NCI-H510A (cell line): ENCODE results near the gene RAB23.
"Not testable (repeated sequence)": the region's sequence is repeated elsewhere in the genome, so short reads cannot be mapped to it uniquely, and the experiment has no call there.

ENCODE experiments used
- DNase-seq: peaks from one replicate; lab custom pipeline; 2025; lab: John Stamatoyannopoulos, UW

Gene RAB23

DNA sequence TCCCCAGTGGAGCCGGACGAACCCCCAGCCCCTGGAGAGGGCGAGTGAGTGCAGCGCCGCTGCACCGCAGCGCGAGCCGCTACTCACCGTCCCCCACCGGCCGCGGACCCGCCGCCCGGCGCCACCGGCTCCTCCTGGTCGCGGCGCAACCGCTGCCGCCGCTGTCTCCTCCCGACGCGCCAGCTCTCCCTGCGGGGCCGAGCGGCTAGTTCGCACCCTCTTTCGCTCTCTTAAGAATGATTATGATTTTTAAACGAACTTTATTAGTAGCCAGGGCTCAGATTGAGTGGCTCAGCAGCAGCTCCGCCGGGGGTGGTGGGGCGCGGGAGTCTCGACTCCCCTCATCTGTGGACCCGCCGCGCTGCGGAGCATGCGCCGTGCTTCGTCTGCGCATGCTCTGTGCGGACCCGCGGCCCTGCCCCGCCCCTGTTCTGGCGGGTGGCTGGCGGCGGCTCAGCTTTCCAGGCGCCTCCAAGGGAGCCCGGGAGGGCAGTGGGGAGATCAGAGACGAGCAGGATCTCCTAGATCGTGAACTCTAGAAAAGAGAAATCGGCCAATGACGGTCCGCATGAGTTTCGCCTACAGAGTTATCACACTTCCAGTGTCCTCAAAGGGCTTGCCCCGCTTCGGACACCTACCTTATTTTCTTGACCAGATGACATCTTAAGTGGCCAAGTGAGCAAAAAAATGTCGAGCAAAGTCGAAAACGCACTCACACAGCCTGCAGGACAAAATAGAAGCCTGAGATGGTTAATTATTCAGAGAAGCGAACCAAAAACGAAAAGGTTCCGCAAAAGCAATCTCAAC lies at the start of gene RAB23:
Gene RAB23, minus strand, starts transcription at position 372 of the 807 bp plus-strand sequence. CDS start 11,927 bp downstream, outside the sequence.
- DNase-seq: peak; percentile 88

- DNase-seq: no peak
Measured at GRCh38 chr6:57268294-57268640, 46.2 kb upstream of the RAB23 start.

- peak; percentile 27 for DNase-seq
Measured at GRCh38 chr6:57267586-57268293, 45.6 kb upstream of the RAB23 start.

GRCh38 chr6:57265755-57266221 lies 43.7 kb upstream of the RAB23 start:
- DNase-seq: no peak

DNA sequence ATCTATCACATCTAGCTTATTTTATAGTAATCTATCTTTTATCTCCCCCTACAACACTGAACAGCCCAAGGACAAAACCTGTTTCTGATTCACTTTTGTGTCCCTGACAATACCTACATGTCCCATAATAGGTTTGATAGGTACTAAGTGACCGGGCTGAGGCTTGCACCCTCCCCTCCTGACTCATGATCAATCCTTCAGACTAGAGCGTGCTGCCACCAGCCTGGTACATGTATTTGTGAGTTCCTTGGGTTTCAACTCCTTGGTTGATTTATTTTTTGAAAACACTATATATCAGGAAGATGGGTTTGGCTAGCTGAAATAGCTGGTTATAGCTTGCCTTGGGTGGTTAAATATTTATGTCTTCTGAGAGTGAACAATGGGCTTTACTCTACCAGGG lies 41.6 kb upstream of the RAB23 start:
- no peak for DNase-seq

DNA sequence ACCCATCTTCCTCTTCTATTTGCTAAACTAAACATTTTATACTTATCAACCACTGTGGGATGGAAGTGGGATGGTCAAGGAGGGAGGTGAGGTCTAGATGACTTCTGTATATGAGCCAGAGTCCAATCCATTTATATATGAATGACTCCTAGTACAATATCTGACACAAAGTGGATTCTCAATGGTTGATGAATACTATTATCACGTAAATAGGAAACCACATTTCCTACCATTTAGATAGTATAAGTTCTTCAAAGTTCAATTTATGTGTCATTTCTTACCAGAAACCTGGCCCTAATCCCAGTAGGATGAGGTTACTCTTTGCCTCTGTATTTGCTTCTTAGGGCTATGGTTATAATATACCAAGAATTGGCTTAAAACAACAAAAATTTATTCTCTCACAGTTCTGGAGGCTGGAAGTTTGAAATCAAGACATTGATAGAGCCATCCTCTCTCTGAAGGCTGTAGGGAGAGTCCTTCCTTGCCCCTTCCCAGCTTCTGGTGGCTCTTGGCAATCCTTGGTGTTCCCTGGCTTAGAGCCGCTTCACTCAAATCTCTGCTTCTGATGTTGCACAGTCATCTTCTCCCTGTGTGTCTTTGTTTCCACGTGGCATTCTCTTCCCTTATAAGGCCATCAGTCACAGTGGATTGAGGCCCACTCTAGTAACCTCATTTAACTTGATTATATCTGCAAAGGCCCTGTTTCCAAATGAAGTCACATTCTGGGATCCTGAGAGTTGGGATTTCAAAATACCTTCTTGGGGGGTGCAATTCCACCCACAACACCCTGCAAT lies 41.0 kb upstream of the RAB23 start:
- no peak for DNase-seq

GRCh38 chr6:57262488-57262887 lies 40.4 kb upstream of the RAB23 start:
- no peak for DNase-seq

GRCh38 chr6:57261926-57262325 lies 39.8 kb upstream of the RAB23 start:
- no peak for DNase-seq

- no peak for DNase-seq
Measured at GRCh38 chr6:57259064-57259463, 37.0 kb upstream of the RAB23 start.

- DNase-seq: no peak
Measured at GRCh38 chr6:57257911-57258541, 35.9 kb upstream of the RAB23 start.

- DNase-seq: no peak
Measured at GRCh38 chr6:57256541-57256940, 34.4 kb upstream of the RAB23 start.

DNA sequence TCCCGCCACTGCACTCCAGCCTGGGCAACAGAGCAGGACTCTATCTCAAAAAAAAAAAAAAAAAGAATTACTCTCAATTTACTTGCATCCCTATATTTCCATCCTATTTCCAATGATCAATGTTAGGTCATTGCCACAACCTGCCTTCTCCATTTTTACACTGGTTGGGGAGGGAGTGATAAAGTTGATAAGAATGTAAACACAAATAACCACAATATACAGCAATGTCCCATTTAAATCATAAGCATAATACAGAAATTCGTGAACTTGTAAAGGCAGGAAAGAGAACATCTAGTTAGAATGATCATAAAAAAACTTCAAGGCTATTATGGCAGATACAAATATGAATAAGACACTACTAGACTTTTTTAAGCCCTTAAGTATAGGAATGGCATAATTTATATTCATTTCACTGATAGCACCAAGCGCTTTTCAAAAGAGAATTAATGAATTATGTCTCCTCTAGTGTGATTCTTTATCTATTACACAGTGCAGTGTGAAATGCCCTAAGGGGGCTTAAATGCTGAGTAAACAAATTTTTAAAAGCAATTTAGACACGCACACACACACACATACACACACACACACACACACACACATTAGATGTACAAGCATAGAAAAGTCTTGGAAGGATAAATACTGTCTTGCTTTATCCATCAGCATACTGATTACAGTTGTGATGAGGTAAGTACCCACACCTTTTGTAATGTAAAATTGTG lies 33.5 kb upstream of the RAB23 start:
- no peak for DNase-seq

GRCh38 chr6:57254055-57254717 lies 32.1 kb upstream of the RAB23 start:
- no peak for DNase-seq

DNA sequence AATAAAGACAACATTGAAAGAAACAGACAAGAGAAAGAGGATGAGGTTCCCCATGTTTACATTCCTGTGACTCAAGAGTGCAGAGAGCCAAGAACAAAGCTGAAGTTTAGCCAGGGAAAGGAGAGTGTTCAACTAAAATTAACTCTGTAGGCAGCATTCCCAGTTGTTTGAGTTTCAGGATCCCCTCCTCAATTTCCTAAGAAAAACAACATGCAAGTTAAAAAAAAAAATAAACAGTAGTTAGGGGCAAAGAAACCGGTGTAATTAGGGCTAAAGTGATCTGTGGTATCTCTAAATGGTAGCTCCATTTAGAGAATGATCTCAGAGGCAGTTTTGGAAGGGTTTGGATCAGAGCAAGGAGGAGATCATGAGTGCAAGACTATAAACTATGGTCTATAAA lies 30.9 kb upstream of the RAB23 start:
- no peak for DNase-seq

DNA sequence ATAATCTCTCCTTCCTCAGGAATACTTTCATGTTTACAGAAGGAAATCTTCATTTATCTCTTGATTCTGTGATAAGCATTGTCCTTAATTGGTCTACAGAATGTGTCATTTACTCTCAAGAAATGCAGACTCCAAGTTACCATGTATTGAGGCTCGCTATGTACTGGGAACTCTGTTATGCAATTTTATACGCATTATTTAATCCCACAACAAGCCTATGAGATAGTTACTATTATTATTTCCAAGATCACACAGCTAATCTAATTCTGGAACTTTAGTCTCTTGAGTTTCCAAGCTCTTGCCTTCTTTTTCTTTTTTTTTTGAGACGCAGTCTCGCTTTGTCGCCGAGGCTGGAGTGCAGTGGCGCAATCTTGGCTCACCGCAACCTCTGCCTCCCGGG lies 30.0 kb upstream of the RAB23 start:
- no peak for DNase-seq

DNA sequence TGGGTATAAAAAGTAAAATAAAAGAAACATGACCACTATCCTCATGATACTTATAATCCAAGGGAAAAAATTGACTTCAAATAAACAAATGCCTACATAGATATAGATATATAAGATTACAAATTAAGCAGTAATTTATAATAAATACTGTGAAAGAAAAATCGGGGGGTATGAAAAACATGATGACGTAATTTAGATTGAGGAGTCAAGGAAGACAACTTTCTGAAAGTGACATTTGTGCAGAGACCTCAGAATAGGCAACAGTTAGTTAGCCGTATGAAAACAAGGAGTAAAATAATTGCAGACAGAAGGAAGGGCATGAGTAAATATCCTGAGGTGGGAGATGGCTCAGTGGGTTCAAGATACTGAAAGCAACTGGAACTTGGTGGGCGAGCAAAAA lies 28.2 kb upstream of the RAB23 start:
- DNase-seq: no peak

GRCh38 chr6:57248311-57248895 lies 26.3 kb upstream of the RAB23 start:
- DNase-seq: no peak

DNA sequence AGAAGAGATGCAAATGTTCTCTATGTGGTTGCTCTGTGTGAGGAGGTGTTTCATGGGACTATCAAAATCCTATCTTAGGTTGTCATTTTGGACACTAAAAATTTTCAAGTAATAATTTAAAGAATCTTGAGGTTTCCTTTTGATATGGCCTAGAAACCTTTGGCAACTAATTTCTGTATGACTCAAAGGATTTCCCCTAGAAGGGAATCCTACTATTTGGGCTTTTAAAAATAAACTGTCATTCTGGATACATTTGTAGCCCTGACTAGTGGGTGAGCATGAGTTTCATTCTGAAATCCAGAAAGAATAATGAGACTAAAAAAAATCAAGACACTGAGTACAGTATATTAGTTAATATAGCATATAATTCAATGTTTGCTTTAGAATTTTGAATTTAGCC lies 25.5 kb upstream of the RAB23 start:
- DNase-seq: no peak

DNA sequence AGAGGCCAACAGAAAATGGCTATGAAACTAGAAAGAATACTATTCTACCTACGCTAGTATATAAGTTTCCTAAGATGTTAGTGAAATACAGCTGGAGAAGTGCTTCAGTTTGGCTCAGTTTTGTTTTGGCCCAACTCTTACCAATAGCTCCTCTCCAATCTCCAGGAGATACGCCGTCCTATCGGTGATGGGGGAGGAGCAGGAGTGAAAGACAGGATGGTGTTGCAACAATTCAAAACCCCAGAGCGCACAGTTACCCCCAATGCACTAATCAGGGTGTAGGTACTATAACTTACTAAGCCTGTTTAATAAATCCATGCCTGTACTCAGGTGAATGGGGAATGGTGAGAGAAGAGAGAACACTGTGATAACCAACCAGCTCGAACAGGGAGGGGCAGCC lies 24.2 kb upstream of the RAB23 start:
- no peak for DNase-seq

DNA sequence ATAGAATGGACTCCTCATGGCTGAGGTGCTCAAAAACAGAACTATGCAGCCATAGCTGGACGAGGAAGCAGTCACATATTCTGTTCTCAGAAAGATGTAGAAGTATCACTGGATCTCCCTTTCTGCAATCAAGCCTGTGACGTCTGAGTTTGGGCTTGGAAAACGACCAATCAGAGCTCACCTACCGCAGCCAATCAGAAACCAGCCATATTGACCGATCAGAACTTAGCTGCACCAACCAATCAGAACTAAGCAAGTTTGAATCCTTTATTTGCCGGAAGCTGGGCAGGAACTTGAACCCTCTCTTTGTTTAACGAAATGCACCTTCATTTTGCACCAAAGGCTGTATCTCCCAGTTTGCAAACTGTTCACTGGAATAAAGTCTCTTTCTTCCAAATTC lies 21.8 kb upstream of the RAB23 start:
- no peak for DNase-seq

- DNase-seq: not testable (repeated sequence)
Measured at GRCh38 chr6:57243526-57243925, 21.4 kb upstream of the RAB23 start.
